Muscle layer of colon (tissue), 2 donors: ENCODE measurements around the gene MPDU1.

Source experiments
- H3K27ac ChIP-seq: one replicate; pipeline ENCODE4 v1.7.0; 2013; ENCODE audit warnings: low read depth, mild to moderate bottlenecking, low read length, moderate library complexity
- H3K27me3 ChIP-seq, 2 donors: one replicate each; pipeline ENCODE4 v1.7.0; 2013; ENCODE audit warnings: low read length in 2 of 2, mild to moderate bottlenecking in 2 of 2; ENCODE audit not compliant: insufficient read depth in 2 of 2, control insufficient read depth in 1 of 2
- H3K36me3 ChIP-seq: one replicate; pipeline ENCODE4 v1.7.0; 2013; ENCODE audit warnings: mild to moderate bottlenecking, low read length; ENCODE audit not compliant: insufficient read depth
- H3K4me1 ChIP-seq: one replicate; pipeline ENCODE4 v1.7.0; 2013; ENCODE audit warnings: mild to moderate bottlenecking, low read length; ENCODE audit not compliant: insufficient read depth
- H3K4me3 ChIP-seq, 2 donors: one replicate each; pipeline ENCODE4 v1.7.0; 2013; ENCODE audit warnings: low read length in 2 of 2, low read depth in 1 of 2, mild to moderate bottlenecking in 1 of 2, moderate library complexity in 1 of 2
- H3K9ac ChIP-seq: one replicate; pipeline ENCODE4 v1.7.0; 2013; ENCODE audit warnings: low read length
- H3K9me3 ChIP-seq: one replicate; pipeline ENCODE4 v1.7.0; 2013; ENCODE audit warnings: mild to moderate bottlenecking, low read length
- donor health status: abdominal sarcoma.
- donor health status: Adenocarcinoma of cecum.

Gene MPDU1

GRCh38 chr17:7553356-7553755 lies 30.3 kb upstream of the MPDU1 start:
- peaks cover 21% of the 10 kb centered on the region for H3K4me1 ChIP-seq
- H3K9me3 ChIP-seq = no peaks in the 10 kb centered on the region
- no peak overlapping the region for H3K27ac ChIP-seq
- no peaks in the 10 kb centered on the region for H3K27me3 ChIP-seq
- H3K36me3 ChIP-seq = peaks cover 20% of the 10 kb centered on the region
- no peak overlapping the region for H3K9ac ChIP-seq
- H3K4me3 ChIP-seq = no peak overlapping the region

- H3K36me3 ChIP-seq = peaks cover 20% of the 10 kb centered on the region
- H3K4me3 ChIP-seq = no peak overlapping the region
- no peak overlapping the region for H3K9ac ChIP-seq
- no peaks in the 10 kb centered on the region for H3K27me3 ChIP-seq
- peaks cover 34% of the 10 kb centered on the region for H3K4me1 ChIP-seq
- H3K9me3 ChIP-seq = no peaks in the 10 kb centered on the region
- H3K27ac ChIP-seq = no peak overlapping the region
Measured at GRCh38 chr17:7555320-7555948, 28.2 kb upstream of the MPDU1 start.

GRCh38 chr17:7556627-7557026 lies 27.0 kb upstream of the MPDU1 start:
- Histone ChIP-seq H3K4me1 (peaks cover 39% of the 10 kb centered on the region), H3K4me3 (no peak overlapping the region), H3K27ac (peak overlapping the region; percentile 96), H3K9me3 (no peaks in the 10 kb centered on the region), H3K9ac (no peak overlapping the region), H3K27me3 (no peaks in the 10 kb centered on the region), H3K36me3 (peaks cover 9% of the 10 kb centered on the region)

- peaks cover 39% of the 10 kb centered on the region for H3K4me1 ChIP-seq
- H3K36me3 ChIP-seq = peaks cover 8% of the 10 kb centered on the region
- H3K4me3 ChIP-seq = peak overlapping the region in 1 of 2 donors; percentile 39
Measured at GRCh38 chr17:7557147-7557764, 26.4 kb upstream of the MPDU1 start.

GRCh38 chr17:7557775-7558543 lies 25.7 kb upstream of the MPDU1 start:
- Histone ChIP-seq H3K36me3 (peaks cover 8% of the 10 kb centered on the region), H3K4me3 (peak overlapping the region; percentile 4 to 39), H3K27ac (peak overlapping the region; percentile 96), H3K9me3 (no peaks in the 10 kb centered on the region), H3K27me3 (no peaks in the 10 kb centered on the region), H3K4me1 (peaks cover 45% of the 10 kb centered on the region), H3K9ac (peak overlapping the region; percentile 91)

More at GRCh38 chr17:7557147-7557764, 26.4 kb upstream of the MPDU1 start:
- Histone ChIP-seq H3K9ac (peak overlapping the region; percentile 91), H3K9me3 (no peaks in the 10 kb centered on the region), H3K27me3 (no peaks in the 10 kb centered on the region), H3K27ac (peak overlapping the region; percentile 96)

GRCh38 chr17:7558544-7559319 lies 24.9 kb upstream of the MPDU1 start, which contains the start of gene TNFSF13:
Gene TNFSF13 (plus strand): TSS chr17:7558750. CDS start chr17:7559040, 290 bp downstream.
- Histone ChIP-seq H3K4me3 (peak within 1 kb of the TSS; percentile 4 to 39), H3K4me1 (peaks cover 52% of the 10 kb centered on the region), H3K9me3 (no peaks in the 10 kb centered on the region), H3K36me3 (peaks cover 6% of the 10 kb centered on the region), H3K27me3 (no peaks in the 10 kb centered on the region), H3K9ac (peak within 1 kb of the TSS; percentile 91), H3K27ac (peak within 1 kb of the TSS; percentile 96)

- Histone ChIP-seq H3K27ac (peak overlapping the region; percentile 96), H3K4me1 (peaks cover 58% of the 10 kb centered on the region), H3K27me3 (no peaks in the 10 kb centered on the region), H3K9me3 (no peaks in the 10 kb centered on the region), H3K4me3 (peak overlapping the region; percentile 4 to 83), H3K36me3 (peaks cover 11% of the 10 kb centered on the region), H3K9ac (peak overlapping the region; percentile 91)
Measured at GRCh38 chr17:7559320-7560171, 24.1 kb upstream of the MPDU1 start.

GRCh38 chr17:7560172-7561027 lies 23.3 kb upstream of the MPDU1 start:
- Histone ChIP-seq H3K9me3 (no peaks in the 10 kb centered on the region), H3K27ac (peak overlapping the region; percentile 96), H3K27me3 (no peaks in the 10 kb centered on the region), H3K36me3 (peaks cover 19% of the 10 kb centered on the region), H3K4me3 (peak overlapping the region; percentile 1 to 83), H3K9ac (peak overlapping the region; percentile 91), H3K4me1 (peaks cover 58% of the 10 kb centered on the region)

- H3K4me1 ChIP-seq = peaks cover 58% of the 10 kb centered on the region
- peak overlapping the region; percentile 83 to 84 for H3K4me3 ChIP-seq
- peak overlapping the region; percentile 91 for H3K9ac ChIP-seq
- peaks cover 26% of the 10 kb centered on the region for H3K36me3 ChIP-seq
- no peaks in the 10 kb centered on the region for H3K9me3 ChIP-seq
- H3K27me3 ChIP-seq = no peaks in the 10 kb centered on the region
- H3K27ac ChIP-seq = peak overlapping the region; percentile 96
Measured at GRCh38 chr17:7561028-7561575, 22.6 kb upstream of the MPDU1 start.
